ENCODE measurements around the gene SEMA6B. TPM values are rescaled to one million over a fixed set of nuclear protein-coding genes. Genes with fewer than 3 reads are reported as not detected.

Gene SEMA6B
- polyA plus RNA-seq, 1 donor (not counting 4 experiments of a cell fraction or from before 2014, with no cell fraction given) = 0.41 TPM

GRCh38 chr19:4506449-4507149, 52.9 kb downstream of the SEMA6B start:
- dilution Hi-C loops (cut with MboI; ENCODE audit: extremely low pct_ligation_motif_present, low sequenced_read_pairs) = no loop called here
- H3K4me2 ChIP-seq (ENCODE audit: control insufficient read depth, extremely low read depth, insufficient read depth, low read depth, low read length) = peak overlapping the region; percentile 27
- FAIRE-seq = no peak
- no peak for DNase-seq (ENCODE audit: low read depth, low spot score)
- H2AFZ ChIP-seq (ENCODE audit: control insufficient read depth, low read length) = no peak overlapping the region
- no peaks in the 10 kb centered on the region for H4K20me1 ChIP-seq (ENCODE audit: control insufficient read depth, extremely low read depth, insufficient read depth, low read length)
- H3K27ac ChIP-seq (ENCODE audit: control insufficient read depth, insufficient read depth, low read length) = no peak overlapping the region
- H3K79me2 ChIP-seq (ENCODE audit: control insufficient read depth, insufficient read depth, low read length) = no peaks in the 10 kb centered on the region
- TF ChIP-seq EZH2 (IDR thresholded peaks at IDR 0.05; ENCODE audit: low read length) (no peak), CTCF (optimal IDR thresholded peaks at IDR 0.05 in 1 of 3, IDR thresholded peaks at IDR 0.05 in 1 of 3, conservative IDR thresholded peaks at IDR 0.05 in 1 of 3; ENCODE audit: extremely low read depth in 1 of 3, insufficient read depth in 2 of 3, low read length in 3 of 3) (no peak)
- no peaks in the 10 kb centered on the region for H3K9me3 ChIP-seq (ENCODE audit: control insufficient read depth, low read depth, low read length)
- peaks cover 11 to 13% of the 10 kb centered on the region in 2 experiments for H3K36me3 ChIP-seq (ENCODE audit: control insufficient read depth in 2 of 2, extremely low read depth in 1 of 2, insufficient read depth in 2 of 2, low read length in 2 of 2)
- no peak overlapping the region for H3K4me3 ChIP-seq (ENCODE audit: control insufficient read depth in 2 of 3, extremely low read depth in 1 of 3, insufficient read depth in 2 of 3, low read depth in 1 of 3, low read length in 3 of 3)
- H3K9ac ChIP-seq (ENCODE audit: control insufficient read depth, extremely low read depth, insufficient read depth, low read length) = no peak overlapping the region
- H3K27me3 ChIP-seq (ENCODE audit: control insufficient read depth, extremely low read depth, insufficient read depth, low read length) = no peaks in the 10 kb centered on the region
- H3K9me1 ChIP-seq (ENCODE audit: control insufficient read depth, extremely low read depth, insufficient read depth, low read length) = peaks cover 2% of the 10 kb centered on the region
- peaks cover 8% of the 10 kb centered on the region for H3K4me1 ChIP-seq (ENCODE audit: control insufficient read depth, extremely low read depth, insufficient read depth, low read length)

- Histone ChIP-seq H2AFZ (ENCODE audit: control insufficient read depth, low read length) (no peak overlapping the region), H3K79me2 (ENCODE audit: control insufficient read depth, insufficient read depth, low read length) (no peaks in the 10 kb centered on the region), H3K36me3 (ENCODE audit: control insufficient read depth in 2 of 2, extremely low read depth in 1 of 2, insufficient read depth in 2 of 2, low read length in 2 of 2) (peaks cover 13 to 15% of the 10 kb centered on the region in 2 experiments), H4K20me1 (ENCODE audit: control insufficient read depth, extremely low read depth, insufficient read depth, low read length) (no peaks in the 10 kb centered on the region), H3K4me3 (ENCODE audit: control insufficient read depth in 2 of 3, extremely low read depth in 1 of 3, insufficient read depth in 2 of 3, low read depth in 1 of 3, low read length in 3 of 3) (no peak overlapping the region), H3K9me1 (ENCODE audit: control insufficient read depth, extremely low read depth, insufficient read depth, low read length) (peaks cover 2% of the 10 kb centered on the region), H3K4me1 (ENCODE audit: control insufficient read depth, extremely low read depth, insufficient read depth, low read length) (peaks cover 8% of the 10 kb centered on the region), H3K9ac (ENCODE audit: control insufficient read depth, extremely low read depth, insufficient read depth, low read length) (no peak overlapping the region), H3K27me3 (ENCODE audit: control insufficient read depth, extremely low read depth, insufficient read depth, low read length) (no peaks in the 10 kb centered on the region), H3K27ac (ENCODE audit: control insufficient read depth, insufficient read depth, low read length) (no peak overlapping the region), H3K4me2 (ENCODE audit: control insufficient read depth, extremely low read depth, insufficient read depth, low read depth, low read length) (no peak overlapping the region), H3K9me3 (ENCODE audit: control insufficient read depth, low read depth, low read length) (no peaks in the 10 kb centered on the region)
- dilution Hi-C loops (cut with MboI; ENCODE audit: extremely low pct_ligation_motif_present, low sequenced_read_pairs) = no loop called here
- FAIRE-seq (no peak), DNase-seq (ENCODE audit: low read depth, low spot score) (no peak)
- TF ChIP-seq CTCF (optimal IDR thresholded peaks at IDR 0.05 in 1 of 3, IDR thresholded peaks at IDR 0.05 in 1 of 3, conservative IDR thresholded peaks at IDR 0.05 in 1 of 3; ENCODE audit: extremely low read depth in 1 of 3, insufficient read depth in 2 of 3, low read length in 3 of 3) (no peak), EZH2 (IDR thresholded peaks at IDR 0.05; ENCODE audit: low read length) (no peak)
Observed at GRCh38 chr19:4505570-4506448, 53.7 kb downstream of the SEMA6B start.

Data from keratinocyte (primary cell).